Stimulated activated CD4-positive, alpha-beta T cell treated with anti-CD3 and anti-CD28 coated beads, Interleukin-2, amount 100 ng/mL, for 4 hours (primary cell): ENCODE results near the gene GALNT18.

ENCODE experiments used
- DNase-seq: peaks from one replicate; pipeline ENCODE4 v3.0.0-alpha.2; 2020; ENCODE audit warnings: low read depth

Gene GALNT18

DNA sequence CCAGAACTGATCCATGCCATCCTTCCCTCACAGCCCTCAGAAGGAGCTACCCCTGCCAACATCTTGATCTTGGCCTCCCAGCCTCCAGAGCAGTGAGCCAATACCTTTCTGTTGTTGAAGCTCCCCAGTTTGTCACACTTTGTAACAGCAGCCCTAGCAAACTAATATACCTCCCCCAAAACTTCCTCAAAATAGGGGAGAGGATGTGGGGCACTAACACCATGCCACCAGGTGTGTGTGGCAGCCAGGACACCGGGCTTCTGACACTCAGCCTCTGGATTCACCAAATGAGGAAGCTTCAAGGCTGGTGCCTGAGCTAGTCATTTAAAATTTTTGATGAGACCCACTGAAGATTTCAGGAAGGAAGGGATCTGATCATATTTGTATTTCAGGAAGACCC, 353.7 kb downstream of the GALNT18 start:
- no peak for DNase-seq

DNA sequence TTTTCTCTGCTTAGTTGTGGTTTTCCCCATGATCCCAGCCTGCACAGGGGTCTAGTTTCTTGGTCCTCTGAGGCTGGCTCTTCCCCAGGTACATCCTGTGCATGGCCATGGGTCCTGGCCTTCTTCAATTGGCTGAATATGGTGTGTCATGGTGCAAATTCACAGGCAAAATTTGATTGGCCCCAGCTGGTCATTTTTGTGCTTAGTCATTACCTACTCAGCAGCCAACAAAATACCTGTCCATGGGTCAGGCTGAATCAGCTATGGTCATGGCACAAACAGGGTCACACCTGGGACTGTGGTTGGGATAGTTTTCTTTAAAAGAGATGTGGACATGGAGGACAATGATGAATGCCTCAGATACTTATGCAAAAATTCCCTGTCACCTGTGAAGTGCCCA, 354.5 kb downstream of the GALNT18 start:
- DNase-seq = no peak

DNA sequence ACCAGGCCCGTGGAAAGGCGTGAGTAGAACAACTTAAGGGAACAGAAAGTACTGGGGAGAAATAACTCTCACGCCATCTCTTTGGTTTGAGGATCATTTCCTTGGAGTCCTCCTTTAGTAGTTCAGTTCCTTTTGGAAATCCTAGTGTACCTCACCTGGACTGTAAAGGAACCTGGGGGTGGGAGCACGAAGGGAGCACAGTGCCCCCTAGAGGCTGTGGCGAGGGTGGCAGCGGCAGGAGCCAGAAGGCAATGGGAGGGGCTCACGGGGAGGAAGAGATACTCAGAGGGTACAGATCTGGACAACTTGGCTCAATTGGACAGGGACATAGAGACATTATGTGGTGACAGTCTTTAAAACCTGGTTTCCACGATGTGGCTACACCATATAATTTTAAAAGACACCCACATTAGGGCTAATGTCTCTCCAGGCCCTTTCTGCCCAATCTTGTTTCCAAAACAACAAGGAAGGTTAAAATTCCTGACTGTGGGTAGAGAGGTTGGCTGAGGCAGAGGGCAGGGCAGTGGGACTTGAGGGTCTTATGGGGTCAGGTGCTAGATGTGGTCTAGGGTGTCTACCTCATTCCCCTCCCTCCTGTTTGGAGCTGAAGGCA, 355.7 kb downstream of the GALNT18 start:
- peak; percentile 14 for DNase-seq

DNA sequence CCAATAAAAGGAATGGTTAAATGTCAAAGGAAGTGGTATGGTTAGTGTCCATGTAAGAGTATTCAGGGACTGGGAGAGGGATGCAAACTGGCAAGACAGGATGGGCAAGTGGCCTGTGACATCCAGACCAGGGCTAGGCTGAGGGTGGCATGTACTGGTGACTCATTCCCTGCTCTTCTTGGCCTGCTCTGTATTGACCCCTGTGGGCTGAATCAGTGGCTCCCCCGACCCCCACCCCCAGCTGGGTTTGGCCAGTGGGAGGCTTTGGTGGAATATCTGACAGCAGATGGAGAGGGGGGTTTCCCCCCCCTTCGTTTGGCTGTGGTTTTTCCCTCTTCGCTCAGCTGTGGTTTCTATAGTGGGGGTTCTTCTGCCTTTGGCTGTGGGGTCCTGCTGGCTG, 356.5 kb downstream of the GALNT18 start:
- no peak for DNase-seq

DNA sequence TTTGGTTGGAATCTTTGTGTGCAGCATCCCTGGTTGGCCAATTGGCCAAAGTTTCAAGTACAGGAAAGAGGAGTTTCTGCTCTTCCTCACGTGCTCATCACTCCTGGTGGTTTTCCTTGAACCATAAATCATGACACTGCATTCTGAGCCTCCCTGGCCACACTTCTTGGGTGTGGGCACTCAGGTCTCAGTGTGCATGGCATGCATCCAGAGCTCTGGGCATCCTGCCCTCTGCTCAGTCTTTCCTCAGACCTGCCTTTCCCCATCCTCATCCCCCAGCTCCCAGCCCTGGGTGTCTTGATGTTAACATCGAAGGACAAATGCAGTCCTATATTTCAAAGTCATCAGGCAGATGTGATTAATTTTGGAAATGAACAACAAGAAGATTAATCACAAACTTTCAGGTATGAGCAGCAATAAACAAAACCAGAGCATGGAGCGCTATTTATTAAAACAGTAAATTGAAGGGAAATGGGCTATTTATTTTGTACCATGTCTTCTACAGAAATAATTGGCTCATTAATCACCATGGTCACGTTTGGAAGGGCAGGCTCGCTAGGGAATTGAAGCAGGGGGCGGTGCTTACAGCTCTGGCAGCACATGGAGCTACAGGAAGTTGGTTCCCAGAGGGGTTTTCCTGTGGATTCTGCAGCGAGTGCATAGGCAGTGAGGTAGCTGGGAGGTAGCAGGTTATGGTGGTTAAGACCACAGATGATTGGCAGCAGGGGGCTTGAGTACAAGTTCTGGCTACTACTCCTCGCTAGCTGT, 358.4 kb downstream of the GALNT18 start:
- no peak for DNase-seq

DNA sequence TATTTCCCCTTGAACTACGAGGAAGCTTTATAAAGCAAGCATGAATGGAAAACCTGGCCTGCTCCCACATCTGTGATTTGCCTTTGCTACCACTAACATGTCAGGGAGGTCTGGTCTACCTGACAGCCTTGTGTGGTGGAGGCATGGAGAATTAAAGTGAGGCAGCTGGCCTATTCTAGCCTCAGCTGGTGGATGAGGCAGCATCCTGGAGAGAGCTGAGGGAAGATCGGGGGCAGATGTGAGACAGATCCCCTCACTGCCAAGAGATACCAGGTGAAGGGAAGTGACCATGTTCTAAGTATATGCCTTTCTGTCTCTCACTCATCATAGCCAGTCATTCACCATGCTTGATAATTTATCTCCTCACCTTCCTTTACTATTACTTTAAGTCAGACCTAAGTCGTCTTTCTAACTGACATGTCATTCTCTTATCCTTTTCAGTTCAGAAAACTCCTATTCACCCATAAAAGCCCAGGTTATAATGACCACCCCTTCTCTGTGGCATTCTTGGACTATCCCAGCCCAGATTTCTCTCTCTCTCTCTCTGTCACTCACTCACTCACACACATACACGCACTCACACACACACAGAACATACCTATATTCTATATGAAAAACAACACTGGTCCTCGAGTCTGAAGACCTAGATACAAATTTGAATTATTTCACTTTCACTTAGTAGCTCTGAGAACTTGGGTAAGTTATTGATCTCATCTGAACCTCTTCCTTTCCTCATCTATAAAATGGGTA, 359.5 kb downstream of the GALNT18 start:
- no peak for DNase-seq

DNA sequence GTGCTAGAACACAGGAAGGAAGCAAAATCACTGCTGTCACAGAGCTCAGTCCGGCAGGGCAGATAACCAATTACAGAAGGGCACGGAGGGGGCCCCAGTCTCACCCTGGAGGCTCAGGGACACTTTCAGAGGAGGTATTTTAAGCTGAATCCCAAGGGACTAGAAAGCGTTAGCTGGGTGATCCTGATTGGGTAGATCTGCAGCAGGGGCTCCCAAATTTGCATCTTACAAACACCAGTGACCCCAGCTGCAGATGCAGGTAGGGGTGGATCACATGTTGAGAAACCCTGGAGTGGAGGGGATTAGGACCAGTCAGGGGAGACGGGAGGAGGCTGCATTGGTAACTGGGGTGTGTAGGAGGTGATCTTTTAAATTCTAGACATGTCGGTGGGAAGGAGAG, 360.2 kb downstream of the GALNT18 start:
- DNase-seq = no peak

DNA sequence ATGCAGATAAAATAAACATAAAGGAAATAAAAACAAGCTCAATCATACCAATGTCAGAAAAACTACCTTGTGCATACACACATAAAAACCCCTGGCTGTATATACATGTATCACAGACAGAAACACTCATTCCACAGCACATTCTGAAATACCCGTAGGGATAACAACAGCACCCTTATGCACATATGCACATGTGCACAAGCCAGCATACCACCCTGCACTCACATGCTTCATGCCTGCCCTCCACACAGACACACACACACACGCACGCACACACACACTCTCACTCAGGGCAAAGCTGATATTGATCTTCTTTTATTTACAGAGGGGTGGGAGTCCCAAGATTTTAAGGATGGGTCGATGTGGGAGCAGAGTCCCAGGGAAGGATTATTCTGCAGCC, 360.9 kb downstream of the GALNT18 start:
- DNase-seq = no peak

DNA sequence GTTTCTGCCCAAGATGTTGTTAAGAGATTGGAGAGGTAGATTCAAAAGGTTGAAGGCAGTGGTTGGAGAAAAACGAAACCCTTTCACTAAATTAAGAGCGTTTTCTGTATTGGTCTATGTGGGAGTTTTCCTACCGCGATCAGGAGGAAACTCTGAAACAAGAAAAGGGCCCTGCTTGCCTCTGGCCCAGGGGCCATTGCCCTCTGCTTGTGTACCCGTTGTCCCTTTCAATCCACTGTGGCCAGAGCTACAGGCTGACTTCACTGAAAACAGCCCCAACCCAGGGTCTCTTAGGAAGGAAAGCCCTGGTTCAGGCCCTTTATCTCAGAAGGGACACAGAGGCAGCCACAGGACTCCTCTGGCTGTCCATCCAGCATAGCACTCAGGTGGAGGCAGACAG, 367.8 kb downstream of the GALNT18 start:
- DNase-seq = no peak

DNA sequence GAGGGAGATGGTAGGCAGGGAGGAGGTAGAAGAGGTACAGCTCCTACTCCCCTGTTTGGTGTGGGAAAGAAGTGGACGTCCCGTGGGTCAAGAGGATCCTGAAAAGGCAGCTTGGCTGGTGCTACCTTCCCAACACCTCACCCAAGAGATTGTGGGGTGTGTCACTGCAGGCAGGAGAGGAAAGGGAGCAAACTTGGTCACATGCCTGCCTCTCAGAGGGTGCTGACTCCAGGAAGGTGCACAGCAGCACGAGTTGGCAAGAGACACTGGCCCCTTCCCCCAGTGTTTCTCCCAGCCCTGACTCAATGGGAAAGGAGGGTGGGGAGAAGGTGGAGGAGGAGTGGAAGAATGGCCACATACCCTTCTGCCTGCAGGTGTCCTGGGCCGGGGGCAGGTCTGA, 368.3 kb downstream of the GALNT18 start:
- DNase-seq = no peak

DNA sequence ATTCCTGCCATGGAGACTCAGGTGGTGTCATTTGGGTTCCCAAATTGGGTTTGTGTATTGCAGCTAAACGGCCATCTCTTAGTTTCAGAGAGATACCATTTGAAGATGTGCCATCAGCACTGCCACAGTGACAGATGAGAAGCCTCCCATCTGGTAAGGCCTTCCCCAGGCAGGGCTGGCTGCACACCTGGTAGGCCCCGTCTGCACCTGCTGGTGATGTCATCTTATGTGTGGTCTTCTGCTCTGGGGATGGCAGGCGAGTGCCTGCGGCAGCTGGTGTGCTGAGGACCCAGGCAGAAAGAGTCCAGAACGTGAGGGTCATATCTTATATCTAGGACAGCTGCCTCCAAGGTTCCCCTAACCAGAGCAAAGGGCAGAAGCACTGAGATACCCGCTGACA, 369.4 kb downstream of the GALNT18 start:
- DNase-seq = no peak

DNA sequence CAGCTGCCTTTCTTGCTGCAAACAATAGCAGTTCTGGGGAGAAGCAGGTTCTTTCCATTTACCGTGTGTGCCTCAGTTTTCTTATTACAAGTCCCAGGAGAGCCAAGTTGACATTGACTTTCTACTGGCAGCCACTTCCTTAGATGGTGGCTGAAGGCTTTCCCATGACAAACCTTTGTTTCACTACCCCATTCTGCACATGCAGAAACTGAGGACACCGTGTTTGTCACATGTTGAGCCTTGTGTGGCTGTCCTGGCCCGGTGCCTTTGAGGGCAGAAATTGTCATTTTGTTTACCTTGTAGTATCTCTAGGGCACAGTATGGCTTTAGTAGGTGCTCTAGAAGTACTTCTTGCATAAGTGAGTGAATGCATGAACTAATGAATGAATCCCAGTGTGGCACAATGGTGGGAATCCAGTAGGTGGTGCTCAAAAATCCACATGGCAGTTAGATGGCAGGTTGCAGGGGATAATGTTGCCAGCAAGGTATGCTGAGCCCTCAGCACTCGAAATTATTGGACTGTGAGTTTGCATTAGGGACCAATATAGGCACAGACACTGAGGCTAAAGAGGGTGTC, 370.3 kb downstream of the GALNT18 start:
- DNase-seq = no peak

DNA sequence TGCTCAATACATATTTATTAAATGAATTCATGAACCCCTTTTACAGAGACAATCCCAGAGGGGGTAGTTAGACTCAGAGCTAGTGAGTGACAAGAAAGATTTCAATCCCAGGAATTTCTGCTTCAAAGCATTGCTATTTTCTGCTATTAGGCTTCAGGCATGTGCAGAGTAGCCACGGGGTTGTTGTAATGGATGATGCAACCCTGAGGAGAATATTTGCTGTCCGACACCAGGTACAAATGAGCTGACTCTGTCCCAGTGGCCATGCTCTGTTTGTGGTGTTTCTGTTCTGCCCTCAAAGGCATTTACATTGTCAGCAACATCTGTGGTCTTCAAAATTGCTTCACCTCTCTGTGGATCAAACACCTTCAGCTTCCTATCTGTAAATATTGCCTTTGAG, 371.3 kb downstream of the GALNT18 start:
- DNase-seq = no peak

DNA sequence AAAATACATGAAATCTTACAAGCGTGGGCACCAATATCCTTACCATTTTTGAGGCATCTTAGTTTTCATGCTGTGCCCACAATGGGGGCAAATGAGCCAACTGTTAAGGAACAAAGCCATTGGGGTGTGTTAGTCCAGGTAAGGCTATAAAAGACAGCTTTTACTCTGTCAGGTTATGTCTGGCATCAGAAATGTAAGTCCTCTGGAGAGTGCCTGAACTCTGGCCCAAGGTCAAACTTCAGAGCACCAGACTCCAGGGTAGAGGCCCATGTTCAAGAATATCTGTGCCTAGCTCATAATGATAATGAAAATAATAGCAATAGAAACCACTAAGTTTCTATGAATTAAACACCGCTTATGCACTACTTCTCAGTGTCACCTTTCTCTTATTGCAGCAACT, 374.2 kb downstream of the GALNT18 start:
- DNase-seq = no peak

DNA sequence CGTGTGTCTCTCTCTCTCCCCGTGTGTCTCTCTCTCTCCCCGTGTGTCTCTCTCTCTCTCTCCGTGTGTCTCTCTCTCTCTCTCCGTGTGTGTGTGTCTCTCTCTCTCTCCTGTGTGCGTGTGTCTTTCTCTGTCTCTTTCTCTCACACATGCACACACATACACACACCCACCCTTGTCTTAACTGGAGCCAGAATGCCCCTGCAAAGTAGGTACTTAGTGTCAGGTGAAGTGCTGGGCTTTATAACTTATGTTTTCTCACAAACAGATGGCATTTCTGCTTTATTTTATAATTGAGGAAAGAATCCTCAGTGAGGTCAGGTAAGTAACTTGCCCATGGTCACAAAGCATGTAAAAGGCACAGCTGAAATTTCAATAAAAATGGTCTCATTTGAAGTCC, 374.7 kb downstream of the GALNT18 start:
- DNase-seq = no peak

DNA sequence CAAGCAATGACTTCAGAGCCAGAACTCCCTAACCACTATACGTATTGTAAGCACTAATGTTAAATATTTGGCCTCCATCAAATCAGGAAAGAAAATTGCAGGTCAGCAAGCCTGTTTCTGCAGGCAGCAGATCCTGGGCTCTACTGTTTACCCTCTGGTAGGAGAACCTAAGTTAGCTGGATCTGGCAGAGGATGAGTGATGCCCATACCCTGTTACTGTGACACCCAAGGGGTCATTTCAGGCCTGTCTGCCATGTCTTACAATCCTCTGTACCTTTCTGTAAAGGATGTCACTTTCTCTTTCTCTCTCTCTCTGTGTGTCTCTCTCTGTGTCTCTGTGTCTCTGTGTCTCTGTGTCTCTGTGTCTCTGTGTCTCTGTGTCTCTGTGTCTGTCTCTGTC, 375.6 kb downstream of the GALNT18 start:
- DNase-seq = no peak

DNA sequence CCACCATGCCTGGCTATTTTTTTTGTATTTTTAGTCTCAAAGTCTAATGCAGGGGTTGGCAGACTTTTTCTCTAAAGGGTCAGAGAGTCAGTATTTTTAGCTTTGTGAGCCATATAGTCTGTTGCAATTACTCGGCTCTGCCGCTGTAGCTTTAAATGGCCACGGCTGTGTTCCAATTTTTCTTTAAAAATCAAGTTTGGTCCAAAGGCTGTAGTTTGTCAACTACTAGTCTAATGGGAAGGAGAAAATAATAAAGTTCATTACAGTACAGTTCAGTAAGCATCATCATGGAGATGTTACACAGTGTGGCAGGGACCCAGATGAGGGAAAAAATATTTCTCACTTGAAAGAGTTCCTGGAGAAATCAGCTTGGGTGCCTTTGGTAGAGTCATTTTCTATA, 376.4 kb downstream of the GALNT18 start:
- DNase-seq = no peak

DNA sequence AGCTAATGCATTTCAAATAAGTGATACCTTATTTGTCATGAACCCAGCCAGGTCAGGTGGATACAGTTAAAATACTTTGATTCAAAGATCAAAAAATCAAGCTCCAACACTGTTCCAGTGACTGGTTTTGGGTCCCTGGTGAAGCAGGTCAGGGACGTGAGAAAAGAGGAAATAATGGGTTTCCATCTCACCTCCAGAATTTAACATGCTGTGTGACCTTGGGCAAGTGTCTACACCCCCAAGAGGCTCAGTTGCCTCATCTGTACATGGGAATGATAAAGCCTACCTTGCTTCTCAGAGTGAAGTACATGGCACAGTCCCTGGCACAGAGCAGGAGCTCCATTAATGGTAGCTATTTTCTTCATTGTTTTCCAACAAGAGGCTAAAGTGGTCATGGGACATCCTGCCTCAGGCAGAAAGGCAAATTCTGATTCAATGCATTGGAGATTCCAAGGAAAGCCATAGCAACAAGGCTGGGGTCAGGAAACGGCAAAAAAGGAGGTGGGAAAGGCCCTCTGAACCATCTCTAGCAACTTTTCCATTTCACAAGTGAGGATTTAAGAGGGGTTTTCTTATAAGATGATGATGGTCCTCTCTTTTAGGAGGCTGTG, 377.2 kb downstream of the GALNT18 start:
- DNase-seq = no peak

DNA sequence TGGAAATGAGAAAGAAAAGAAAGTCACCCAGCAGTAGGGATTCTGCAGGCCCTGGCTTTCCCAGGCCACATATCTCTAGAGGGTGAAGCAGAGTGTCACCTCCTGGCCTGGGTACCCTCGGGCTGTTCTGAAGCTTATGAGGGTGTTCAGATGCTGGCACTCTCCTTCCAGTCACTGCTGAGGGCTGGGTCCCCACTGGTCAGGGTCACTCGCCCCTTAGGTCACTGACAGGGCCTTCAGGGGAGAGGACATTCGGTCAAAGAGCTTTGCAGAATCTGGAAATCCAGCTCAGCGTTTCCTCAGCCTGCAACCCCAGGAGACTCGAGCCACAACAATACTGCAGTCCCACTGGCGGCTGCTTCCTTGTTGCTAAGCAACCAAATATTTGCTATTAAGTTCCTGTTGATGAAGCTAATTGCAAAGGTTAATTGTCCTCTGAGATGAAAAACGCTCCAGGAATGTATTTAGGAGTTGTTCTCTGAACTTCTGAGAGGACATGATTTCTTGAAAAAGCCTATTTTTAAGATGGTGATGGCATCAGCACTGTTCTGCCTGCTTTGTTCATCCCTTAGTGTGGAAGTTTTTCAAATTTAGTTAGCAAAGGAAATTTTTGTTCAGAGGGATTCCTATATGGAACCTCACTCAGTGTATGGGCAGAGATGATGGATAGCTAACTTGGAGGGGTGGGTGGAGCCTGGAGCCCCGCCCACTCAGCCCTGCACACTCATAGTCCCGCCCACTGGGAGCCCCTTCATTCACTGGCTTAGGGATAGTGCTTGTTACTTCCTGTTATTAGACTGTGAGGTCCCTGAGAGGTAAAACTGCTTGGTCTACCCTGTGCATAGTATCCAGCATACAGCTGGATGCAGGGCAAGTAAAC, 378.0 kb downstream of the GALNT18 start:
- DNase-seq = peak; percentile 18

DNA sequence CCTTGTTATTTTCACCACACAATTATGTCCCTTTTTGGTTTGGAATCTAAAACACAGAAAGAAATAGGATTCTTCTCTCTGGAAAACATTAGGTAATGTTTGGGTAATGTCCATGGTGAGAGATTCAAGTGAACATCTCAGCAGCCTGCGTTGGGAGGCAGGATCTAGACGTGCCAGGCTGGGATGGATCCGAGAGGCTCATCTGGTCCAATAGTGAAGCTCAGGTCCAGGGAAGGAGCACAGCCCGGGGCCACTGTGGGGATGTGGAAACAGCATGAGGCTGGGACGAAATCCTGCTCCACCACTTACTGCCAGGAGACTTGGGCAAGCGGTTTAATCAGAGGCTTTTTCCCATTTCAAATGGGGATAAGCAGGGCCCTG, 378.6 kb downstream of the GALNT18 start:
- no peak for DNase-seq

DNA sequence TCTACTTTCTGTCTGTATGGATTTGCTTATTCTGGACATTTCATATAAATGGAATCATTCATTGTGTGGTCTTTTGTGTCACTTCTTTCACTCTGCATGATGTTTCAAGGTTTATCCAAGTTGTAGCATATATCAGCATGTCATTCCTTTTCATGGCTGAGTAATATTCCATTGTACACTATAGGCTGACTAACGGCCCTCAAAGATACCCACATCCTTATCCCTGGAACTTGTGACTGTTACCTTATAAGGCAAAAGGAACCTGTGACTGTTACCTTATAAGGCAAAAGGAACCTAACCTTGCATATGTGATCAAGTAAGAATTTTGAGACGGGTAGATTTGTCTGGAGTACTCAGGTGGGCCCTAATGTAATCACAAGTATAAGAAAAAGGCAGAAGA, 380.5 kb downstream of the GALNT18 start:
- DNase-seq = no peak

DNA sequence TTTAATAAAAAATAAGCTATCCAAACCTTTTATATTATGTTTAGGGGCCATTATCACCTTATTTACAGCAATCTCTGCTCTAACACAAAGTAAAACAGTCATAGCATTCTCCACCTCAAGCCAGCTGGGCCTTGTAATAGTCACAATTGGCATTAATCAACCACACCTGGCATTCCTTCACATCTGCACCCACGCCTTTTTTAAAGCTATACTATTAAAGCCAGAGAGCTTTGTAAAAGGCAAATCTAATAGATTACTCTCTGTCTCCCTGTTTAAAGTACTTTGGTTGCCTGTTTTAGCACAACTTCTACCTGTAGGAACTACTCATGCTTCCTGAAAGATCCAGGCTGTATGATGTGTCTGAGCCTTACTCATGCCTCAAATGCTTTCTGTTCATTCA, 381.8 kb downstream of the GALNT18 start:
- DNase-seq = no peak
